T-helper 1 cell (primary cell): ENCODE results near the gene KLHL29.

Experiments
- DNase-seq, 5 donors: peaks; one replicate each; pipeline ENCODE4 v3.0.0-alpha.2; 2012 to 2020

KLHL29 gene

GRCh38 chr2:23536326-23536725 is 151.3 kb downstream of the KLHL29 start:
- DNase-seq, result no peak

GRCh38 chr2:23537991-23538390 is 153.0 kb downstream of the KLHL29 start:
- DNase-seq, result no peak

GRCh38 chr2:23538566-23538965 is 153.6 kb downstream of the KLHL29 start:
- no peak for DNase-seq

- DNase-seq, result no peak
These were observed 155.9 kb downstream of the KLHL29 start for GRCh38 chr2:23540804-23541360.

GRCh38 chr2:23541503-23542229 is 156.7 kb downstream of the KLHL29 start:
- DNase-seq, result no peak

GRCh38 chr2:23542230-23542789 is 157.3 kb downstream of the KLHL29 start:
- DNase-seq, result no peak

GRCh38 chr2:23543302-23543701 is 158.3 kb downstream of the KLHL29 start:
- no peak for DNase-seq

- no peak for DNase-seq
These were observed 158.7 kb downstream of the KLHL29 start for GRCh38 chr2:23543728-23544127.

- DNase-seq, result no peak
These were observed 159.8 kb downstream of the KLHL29 start for GRCh38 chr2:23544589-23545295.

GRCh38 chr2:23545396-23545795 is 160.4 kb downstream of the KLHL29 start:
- no peak for DNase-seq

- DNase-seq, result no peak
These were observed 160.8 kb downstream of the KLHL29 start for GRCh38 chr2:23545811-23546210.

- DNase-seq, result no peak
These were observed 161.9 kb downstream of the KLHL29 start for GRCh38 chr2:23546913-23547312.

GRCh38 chr2:23547725-23548124 is 162.7 kb downstream of the KLHL29 start:
- no peak for DNase-seq

GRCh38 chr2:23548143-23548769 is 163.3 kb downstream of the KLHL29 start:
- DNase-seq, result no peak

- DNase-seq, result no peak
These were observed 164.1 kb downstream of the KLHL29 start for GRCh38 chr2:23549051-23549450.

GRCh38 chr2:23549821-23550530 is 165.0 kb downstream of the KLHL29 start:
- DNase-seq, result no peak

GRCh38 chr2:23550553-23550952 is 165.6 kb downstream of the KLHL29 start:
- no peak for DNase-seq

GRCh38 chr2:23551875-23552274 is 166.9 kb downstream of the KLHL29 start:
- DNase-seq, result no peak

GRCh38 chr2:23553561-23553960 is 168.6 kb downstream of the KLHL29 start:
- no peak for DNase-seq

- no peak for DNase-seq
These were observed 169.2 kb downstream of the KLHL29 start for GRCh38 chr2:23554054-23554697.

- no peak for DNase-seq
These were observed 171.0 kb downstream of the KLHL29 start for GRCh38 chr2:23555944-23556343.

- no peak for DNase-seq
These were observed 171.9 kb downstream of the KLHL29 start for GRCh38 chr2:23556929-23557328.
